Transverse colon (tissue), 4 donors: Measurements from ENCODE around the gene MMP11.

Experiments
- EP300 ChIP-seq: sonication (generic); formaldehyde crosslinking; IDR thresholded peaks from one replicate; pipeline ENCODE4 v1.6.1; 2017; ENCODE audit warnings: antibody characterized with exemption, low read depth
- POLR2A ChIP-seq: fragments of 450-650 bp; IDR thresholded peaks from one replicate; pipeline ENCODE4 v1.6.1; 2016; ENCODE audit warnings: antibody characterized with exemption, mild to moderate bottlenecking, moderate library complexity
- POLR2AphosphoS5 ChIP-seq, 3 donors: sonication (generic); formaldehyde crosslinking; IDR thresholded peaks; one replicate each; pipeline ENCODE4 v1.6.1; 2016; ENCODE audit warnings: antibody characterized with exemption in 3 of 3
- TF ChIP-seq, protein P1 (sequence below), 5 experiments: fragments of 200-600 bp in 3 of 5; fragments of 450-650 bp in 2 of 5; sonication (generic) in 3 of 5; IDR thresholded peaks; 1 replicate in 2 of 5; 2 replicates in 3 of 5; pipeline ENCODE4 v1.5.1; 2016 to 2017; ENCODE audit warnings: antibody characterized with exemption in 5 of 5, inconsistent platforms in 3 of 5, mild to moderate bottlenecking in 2 of 5, moderate library complexity in 1 of 5

GRCh38 chr22:23803001-23803819 lies 30.6 kb downstream of the MMP11 start:
- TF ChIP-seq, protein P1, sequence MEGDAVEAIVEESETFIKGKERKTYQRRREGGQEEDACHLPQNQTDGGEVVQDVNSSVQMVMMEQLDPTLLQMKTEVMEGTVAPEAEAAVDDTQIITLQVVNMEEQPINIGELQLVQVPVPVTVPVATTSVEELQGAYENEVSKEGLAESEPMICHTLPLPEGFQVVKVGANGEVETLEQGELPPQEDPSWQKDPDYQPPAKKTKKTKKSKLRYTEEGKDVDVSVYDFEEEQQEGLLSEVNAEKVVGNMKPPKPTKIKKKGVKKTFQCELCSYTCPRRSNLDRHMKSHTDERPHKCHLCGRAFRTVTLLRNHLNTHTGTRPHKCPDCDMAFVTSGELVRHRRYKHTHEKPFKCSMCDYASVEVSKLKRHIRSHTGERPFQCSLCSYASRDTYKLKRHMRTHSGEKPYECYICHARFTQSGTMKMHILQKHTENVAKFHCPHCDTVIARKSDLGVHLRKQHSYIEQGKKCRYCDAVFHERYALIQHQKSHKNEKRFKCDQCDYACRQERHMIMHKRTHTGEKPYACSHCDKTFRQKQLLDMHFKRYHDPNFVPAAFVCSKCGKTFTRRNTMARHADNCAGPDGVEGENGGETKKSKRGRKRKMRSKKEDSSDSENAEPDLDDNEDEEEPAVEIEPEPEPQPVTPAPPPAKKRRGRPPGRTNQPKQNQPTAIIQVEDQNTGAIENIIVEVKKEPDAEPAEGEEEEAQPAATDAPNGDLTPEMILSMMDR (IDR thresholded peaks at IDR 0.05) = no peak
- TF ChIP-seq POLR2AphosphoS5 (IDR thresholded peaks at IDR 0.05) (peak in 1 of 3 donors; percentile 30), POLR2A (no peak), EP300 (no peak)
